Calu3 (cell line): ENCODE results near the gene PLEKHB1. TPM values are rescaled to one million over a fixed set of nuclear protein-coding genes. Genes with fewer than 3 reads are reported as not detected.

Source experiments
- BruUV-seq: library from RNA; stranded (reverse); fragments of 400-500 nt; replicated peaks from 2 replicates; lab custom pipeline; 2021; lab: Mats Ljungman, UMichigan
- CTCF ChIA-PET: fragments of 300-600 bp; sonication (Branson Sonifier 250); formaldehyde crosslinking; loops from one replicate; lab custom pipeline; 2022; ENCODE audit warnings: antibody characterized with exemption; lab: Charles Lee
- DNase-seq: peaks from one replicate; pipeline ENCODE4 v3.0.0; 2022
- H3K27ac Mint-ChIP-seq: one replicate; pipeline ENCODE4 v1.8.0; 2022; ENCODE audit warnings: mixed read lengths; ENCODE audit not compliant: unreplicated experiment
- H3K27me3 Mint-ChIP-seq: one replicate; pipeline ENCODE4 v1.8.0; 2022; ENCODE audit warnings: mixed read lengths; ENCODE audit not compliant: unreplicated experiment
- H3K36me3 Mint-ChIP-seq: one replicate; pipeline ENCODE4 v1.8.0; 2022; ENCODE audit warnings: mild to moderate bottlenecking, moderate library complexity, mixed read lengths; ENCODE audit not compliant: insufficient read depth, unreplicated experiment
- H3K4me1 Mint-ChIP-seq: one replicate; pipeline ENCODE4 v1.8.0; 2022; ENCODE audit warnings: mild to moderate bottlenecking, low read depth, mixed read lengths; ENCODE audit not compliant: unreplicated experiment
- H3K4me3 Mint-ChIP-seq: one replicate; pipeline ENCODE4 v1.8.0; 2022; ENCODE audit warnings: mild to moderate bottlenecking, low read depth, moderate library complexity, mixed read lengths; ENCODE audit not compliant: unreplicated experiment
- H3K9me3 Mint-ChIP-seq: one replicate; pipeline ENCODE4 v1.8.0; 2022; ENCODE audit warnings: low read depth, mixed read lengths; ENCODE audit not compliant: unreplicated experiment
- CTCF ChIP-seq: fragments of 200-600 bp; IDR thresholded peaks from one replicate; pipeline ENCODE4 v1.8.0; 2022; ENCODE audit warnings: antibody characterized with exemption; ENCODE audit not compliant: unreplicated experiment
- intact Hi-C: fragments of 100-400 bp; cut with micrococcal nuclease; formaldehyde crosslinking; loops from one replicate; pipeline ENCODE4 v1.10.0; 2022; ENCODE audit not compliant: unreplicated experiment
- total RNA-seq: library from RNA; stranded (reverse); gene quantifications from 2 replicates; pipeline ENCODE4 v1.2.3, GENCODE V29; 2022

The PLEKHB1 gene
- total RNA-seq, 1 experiment from 2014 or later = 127 TPM

GRCh38 chr11:73641668-73642067, 4.7 kb upstream of the PLEKHB1 start:
- no peak for TF ChIP-seq CTCF
- H3K27ac Mint-ChIP-seq = no peak overlapping the region
- no peaks in the 10 kb centered on the region for H3K36me3 Mint-ChIP-seq
- DNase-seq = no peak
- H3K4me3 Mint-ChIP-seq = no peak overlapping the region
- peaks cover 12% of the 10 kb centered on the region for H3K27me3 Mint-ChIP-seq
- peaks cover 3% of the 10 kb centered on the region for H3K4me1 Mint-ChIP-seq
- H3K9me3 Mint-ChIP-seq = no peaks in the 10 kb centered on the region
- no TSS peak for BruUV-seq
- CTCF ChIA-PET = interaction anchor here (1.1 kb wide), 1 partner anchor 16 kb away, joined by 4 read pairs; no protein-coding TSS in a partner anchor
- intact Hi-C loops = no loop called here

GRCh38 chr11:73645121-73645969, 1.0 kb upstream of the PLEKHB1 start:
- Mint-ChIP-seq H3K27ac (no peak overlapping the region), H3K27me3 (peaks cover 12% of the 10 kb centered on the region), H3K36me3 (peaks cover 9% of the 10 kb centered on the region), H3K4me3 (no peak overlapping the region), H3K4me1 (peaks cover 35% of the 10 kb centered on the region), H3K9me3 (no peaks in the 10 kb centered on the region)
- BruUV-seq = no TSS peak
- DNase-seq = no peak
- CTCF ChIA-PET = interaction anchor here (0.6 kb wide), 1 partner anchor 119 kb away, joined by 3 read pairs; no protein-coding TSS in a partner anchor
- intact Hi-C loops = no loop called here
- TF ChIP-seq CTCF = no peak

GRCh38 chr11:73647459-73648100, 1.2 kb downstream of the PLEKHB1 start:
- DNase-seq = peak; percentile 98
- CTCF ChIA-PET = interaction anchor here (2.0 kb wide), 1 partner anchor 22 kb away, joined by 8 read pairs; no protein-coding TSS in a partner anchor
- TF ChIP-seq CTCF = no peak
- H3K27ac Mint-ChIP-seq = peak overlapping the region; percentile 67
- H3K4me1 Mint-ChIP-seq = peaks cover 56% of the 10 kb centered on the region
- H3K36me3 Mint-ChIP-seq = peaks cover 15% of the 10 kb centered on the region
- no peaks in the 10 kb centered on the region for H3K9me3 Mint-ChIP-seq
- peak overlapping the region; percentile 78 for H3K4me3 Mint-ChIP-seq
- intact Hi-C loops = no loop called here
- H3K27me3 Mint-ChIP-seq = peaks cover 12% of the 10 kb centered on the region
- BruUV-seq = no TSS peak

GRCh38 chr11:73648121-73648520, 1.7 kb downstream of the PLEKHB1 start:
- Mint-ChIP-seq H3K4me3 (peak overlapping the region; percentile 78), H3K27me3 (peaks cover 12% of the 10 kb centered on the region), H3K36me3 (peaks cover 15% of the 10 kb centered on the region), H3K27ac (no peak overlapping the region), H3K9me3 (no peaks in the 10 kb centered on the region), H3K4me1 (peaks cover 62% of the 10 kb centered on the region)
- DNase-seq = no peak
- intact Hi-C loops = no loop called here
- BruUV-seq = TSS peak; percentile 42
- CTCF ChIA-PET = interaction anchor here (2.0 kb wide), 1 partner anchor 23 kb away, joined by 8 read pairs; no protein-coding TSS in a partner anchor
- no peak for TF ChIP-seq CTCF
